ENCODE data around the gene PAGE5.
A peak's percentile ranks its signal among the peaks of the same experiment; 100 is the strongest.

The PAGE5 gene, protein sequence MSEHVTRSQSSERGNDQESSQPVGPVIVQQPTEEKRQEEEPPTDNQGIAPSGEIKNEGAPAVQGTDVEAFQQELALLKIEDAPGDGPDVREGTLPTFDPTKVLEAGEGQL

DNA sequence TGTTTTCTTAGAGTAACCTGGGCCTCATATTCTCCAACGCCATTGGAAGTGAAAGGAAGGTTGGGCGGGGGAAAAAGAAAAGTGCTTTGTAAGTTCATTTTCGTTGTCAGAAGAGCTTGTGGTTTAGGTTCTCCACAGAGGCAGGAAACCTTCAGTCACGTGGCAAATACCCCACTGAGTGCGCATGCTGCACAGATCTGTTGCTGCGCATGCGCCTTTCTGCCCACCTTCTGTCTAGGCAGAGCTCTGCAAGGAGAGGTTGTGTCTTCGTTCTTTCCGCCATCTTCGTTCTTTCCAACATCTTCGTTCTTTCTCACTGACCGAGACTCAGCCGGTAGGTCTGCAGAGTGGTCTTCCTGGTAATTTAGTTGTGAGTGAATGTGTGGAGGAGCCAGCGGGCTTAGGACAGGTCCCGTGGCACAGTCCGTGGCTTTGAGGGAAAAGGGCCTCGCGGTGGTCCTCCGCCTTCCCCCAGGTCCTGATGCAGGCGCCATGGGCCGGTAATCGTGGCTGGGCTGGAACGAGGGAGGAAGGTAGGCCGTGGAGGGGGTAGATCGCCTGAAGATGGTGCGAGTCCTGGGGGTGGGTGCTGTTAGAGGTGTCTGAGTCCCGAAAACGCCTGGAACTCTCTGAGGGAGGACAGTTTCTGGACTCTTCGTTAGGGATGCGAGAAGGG is at the start of gene PAGE5:
TSS of gene PAGE5 (plus strand) at position 228 of the 676 bp plus-strand sequence. CDS start 1,037 bp downstream, outside the sequence.
- DNase-seq, result no peak

DNA sequence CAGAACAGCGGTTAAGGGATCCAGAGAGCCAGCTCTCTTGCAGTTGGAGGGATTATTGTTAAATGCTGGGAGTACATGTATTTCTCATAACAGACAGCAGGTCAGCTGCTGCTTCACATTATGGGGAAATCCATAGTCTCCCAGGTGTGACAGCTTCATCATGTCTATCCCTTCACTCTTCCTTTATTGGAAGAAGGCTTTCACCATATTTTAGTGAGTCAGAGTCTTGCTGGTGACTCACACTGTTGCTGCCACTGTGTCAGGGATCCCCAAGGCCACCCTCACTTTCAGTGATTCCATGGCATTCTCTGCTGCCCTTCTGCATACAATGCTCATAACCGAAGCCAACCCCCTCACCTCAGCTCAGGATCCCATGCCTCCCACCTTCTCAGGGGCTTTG is 32.9 kb upstream of the PAGE5 start:
- peak; percentile 12 for DNase-seq

DNA sequence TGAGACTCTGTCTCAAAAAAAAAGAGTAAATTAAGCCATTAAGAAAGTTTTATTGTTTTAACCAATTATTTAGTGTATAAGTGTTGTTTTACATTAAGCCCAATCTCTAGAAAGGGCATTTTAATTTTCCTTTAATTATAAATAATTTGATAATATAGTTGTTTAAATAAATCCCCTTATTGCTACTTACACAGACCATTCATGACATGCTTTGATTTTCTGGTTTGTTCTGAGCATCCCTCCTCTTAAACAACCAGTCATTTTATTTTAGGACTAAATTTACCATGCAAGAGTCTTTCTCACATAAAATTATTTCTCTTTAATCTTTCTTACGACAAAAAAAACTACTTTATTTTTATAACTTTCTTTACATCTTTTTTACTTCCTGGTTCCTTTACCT is 23.5 kb upstream of the PAGE5 start:
- peak; percentile 5 for DNase-seq

DNA sequence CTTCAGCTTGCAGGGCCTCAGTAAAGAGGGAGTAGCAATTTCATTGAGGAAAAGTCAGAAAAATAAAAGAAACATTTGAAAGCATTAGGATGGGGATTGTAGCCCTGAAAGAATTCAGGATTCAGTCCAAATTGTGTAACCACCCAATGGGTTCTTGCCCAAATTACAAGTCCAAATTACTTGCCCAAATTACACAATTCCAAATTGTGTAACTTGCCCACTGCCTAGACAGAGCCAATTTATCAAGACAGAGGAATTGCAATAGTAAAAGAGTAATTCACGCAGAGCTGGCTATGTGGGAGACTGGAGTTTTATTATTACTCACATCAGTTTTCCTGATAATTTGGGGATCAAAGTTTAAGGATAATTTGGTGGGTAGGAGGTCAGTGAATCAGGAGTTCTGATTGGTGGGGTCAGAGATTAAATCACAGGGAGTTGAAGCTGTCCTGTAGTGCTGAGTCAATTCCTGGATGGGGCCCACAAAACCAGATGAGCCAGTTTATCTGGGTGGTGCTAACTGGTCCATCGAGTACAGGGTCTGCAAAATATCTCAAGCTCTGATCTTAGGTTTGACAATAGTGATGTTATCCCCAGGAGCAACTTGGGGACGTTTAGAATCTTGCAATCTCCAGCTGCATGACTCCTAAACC is 18.1 kb upstream of the PAGE5 start:
- DNase-seq, result no peak

DNA sequence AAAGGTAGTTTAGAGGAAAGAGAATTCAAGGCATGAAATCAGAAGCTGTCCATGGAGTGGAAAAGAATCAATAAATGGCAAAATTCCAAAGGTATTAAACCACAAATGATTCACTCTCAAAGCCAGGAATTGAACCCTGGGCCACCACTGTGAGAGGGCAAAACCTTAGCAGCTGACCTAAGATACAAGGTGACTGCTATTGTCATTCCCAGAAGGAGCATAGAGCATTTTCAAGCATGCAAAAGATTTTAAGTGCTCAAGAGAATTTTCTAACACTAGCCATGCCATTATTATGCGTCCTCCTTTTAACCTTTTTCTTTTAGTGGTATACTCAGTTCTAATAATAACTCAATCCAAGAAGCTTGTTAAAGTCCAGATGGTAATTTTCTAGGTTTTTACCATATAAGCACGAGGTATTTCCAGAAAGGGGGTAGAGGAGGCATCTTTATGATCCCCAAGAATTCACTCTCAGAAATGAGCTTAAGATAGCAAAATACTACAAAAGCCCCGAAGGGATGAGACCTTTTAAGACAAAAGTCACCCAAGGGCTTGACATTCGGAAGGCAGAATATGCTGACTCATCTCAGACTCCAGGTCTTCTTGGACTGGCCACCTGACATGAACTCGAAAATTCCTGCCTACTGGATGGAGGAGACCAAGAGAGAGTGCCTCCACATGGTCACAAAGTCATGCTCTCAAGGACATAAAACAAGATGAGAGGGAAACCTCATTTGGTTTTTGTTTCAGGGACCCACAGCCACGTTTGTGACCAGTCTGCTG is 13.8 kb upstream of the PAGE5 start:
- no peak for DNase-seq

DNA sequence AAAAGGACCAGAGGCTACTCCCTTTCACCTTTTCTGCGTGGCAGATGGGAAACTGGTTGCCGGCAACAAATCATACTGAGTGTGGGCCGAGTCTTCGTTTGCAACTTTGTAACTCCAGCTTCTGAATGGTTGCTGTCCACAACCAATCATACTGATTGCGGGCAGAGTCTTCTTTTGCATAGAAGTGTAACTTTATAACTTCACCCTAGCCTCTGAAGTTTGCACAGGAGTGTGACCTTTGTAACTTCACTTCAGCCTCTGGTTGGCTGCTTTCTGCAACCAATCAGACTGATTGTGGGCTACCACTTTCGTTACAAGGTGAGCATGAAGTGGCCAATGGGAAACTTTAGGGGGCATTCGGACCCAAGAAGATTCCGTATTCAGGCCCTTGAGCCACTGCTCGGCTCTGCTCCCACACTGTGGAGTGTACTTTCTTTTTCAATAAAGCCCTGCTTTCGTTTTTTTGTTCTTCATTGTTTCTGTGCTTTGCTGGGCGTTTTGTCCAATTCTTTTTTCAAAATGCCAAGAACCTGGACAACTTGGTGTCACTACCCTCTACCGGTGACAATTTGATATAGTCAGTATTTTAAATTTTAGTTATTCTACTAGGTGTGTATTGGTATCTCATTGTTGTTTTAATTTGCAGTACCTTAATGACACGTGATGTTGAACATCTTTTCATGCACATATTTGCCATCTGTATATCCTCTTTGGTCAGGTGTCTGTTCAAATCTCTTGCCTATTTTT is 9.0 kb upstream of the PAGE5 start:
- peak; percentile 56 for DNase-seq

DNA sequence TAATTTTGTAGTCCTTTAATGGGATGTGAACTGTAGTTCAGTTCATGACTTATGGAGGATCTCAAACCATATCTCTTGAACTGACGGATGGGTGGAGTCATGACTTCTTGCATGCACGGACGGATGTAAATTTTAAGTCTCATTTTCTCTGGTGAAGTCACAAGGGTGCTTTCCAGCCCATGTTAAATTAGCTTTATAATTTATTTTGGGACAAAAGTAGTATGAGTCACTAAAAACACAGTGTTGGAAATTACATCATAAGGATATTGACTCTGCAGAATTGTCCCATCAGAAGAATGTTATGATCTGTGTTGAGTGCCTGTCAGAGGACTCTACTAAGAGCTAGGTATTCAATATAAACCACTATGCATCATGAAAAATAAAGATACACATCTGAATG is 6.8 kb upstream of the PAGE5 start:
- DNase-seq, result no peak

DNA sequence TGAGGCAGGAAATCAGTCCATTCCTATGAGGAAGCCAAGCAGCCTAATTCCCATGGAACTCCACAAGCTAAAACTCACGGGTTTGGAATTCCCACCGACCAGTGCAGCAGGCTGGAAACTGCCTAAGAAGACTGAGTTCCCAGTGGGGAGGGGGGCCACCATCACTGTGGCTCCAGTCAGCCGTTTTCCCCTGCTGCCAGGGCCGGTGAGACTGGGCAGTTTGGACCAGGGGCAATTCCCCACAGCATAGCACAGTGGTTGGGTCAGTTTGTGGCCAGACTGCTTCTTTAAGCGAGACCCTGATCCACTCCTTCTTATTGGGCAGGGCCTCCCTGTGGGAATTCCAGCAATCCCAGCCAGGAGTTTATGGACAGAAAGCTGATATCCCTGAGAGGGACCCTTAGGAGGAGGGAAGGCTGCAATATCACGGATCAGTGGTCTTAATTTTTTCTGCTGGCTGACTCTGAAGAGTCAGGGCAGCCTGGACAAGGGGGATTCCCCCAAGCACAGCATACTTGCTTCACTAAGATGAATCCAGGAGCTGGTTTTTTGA is 20.7 kb downstream of the PAGE5 start:
- DNase-seq, result no peak

DNA sequence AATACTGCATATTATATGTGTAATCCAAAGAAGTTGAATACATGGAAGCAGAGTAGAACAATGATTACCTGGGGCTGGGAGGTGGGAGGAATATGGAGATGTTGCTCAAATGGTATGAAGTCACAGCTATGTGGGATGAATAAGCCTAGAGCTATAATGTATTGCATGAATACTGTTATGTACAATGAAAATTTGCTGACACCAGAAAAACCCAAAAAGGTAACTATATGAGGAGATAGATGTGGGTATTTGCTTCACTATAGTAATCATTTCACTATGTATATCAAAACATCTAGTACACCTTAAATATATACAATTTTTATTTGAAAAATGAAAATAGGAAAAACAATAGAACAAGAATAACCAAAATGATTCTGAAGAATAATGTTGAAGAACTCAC is 33.4 kb downstream of the PAGE5 start:
- DNase-seq, result no peak

DNA sequence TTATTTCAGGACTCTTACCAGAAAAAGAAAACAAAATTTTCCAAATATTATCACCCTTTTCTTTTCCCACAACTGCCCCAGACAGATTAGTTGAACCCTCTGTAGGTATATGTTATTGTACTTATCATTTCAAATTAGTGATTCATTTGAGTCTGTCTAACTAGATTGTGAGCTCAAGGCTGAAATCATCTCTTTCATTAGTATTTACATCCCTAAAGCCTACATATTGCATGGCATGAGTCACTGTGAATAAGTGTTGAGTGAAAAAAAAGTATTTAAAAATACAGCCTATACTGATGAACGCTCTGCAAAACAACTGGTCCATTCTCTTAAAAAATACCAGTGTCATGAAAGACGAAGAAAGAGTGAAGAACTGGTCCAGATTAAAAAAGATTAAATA is 40.7 kb downstream of the PAGE5 start:
- DNase-seq, result no peak

DNA sequence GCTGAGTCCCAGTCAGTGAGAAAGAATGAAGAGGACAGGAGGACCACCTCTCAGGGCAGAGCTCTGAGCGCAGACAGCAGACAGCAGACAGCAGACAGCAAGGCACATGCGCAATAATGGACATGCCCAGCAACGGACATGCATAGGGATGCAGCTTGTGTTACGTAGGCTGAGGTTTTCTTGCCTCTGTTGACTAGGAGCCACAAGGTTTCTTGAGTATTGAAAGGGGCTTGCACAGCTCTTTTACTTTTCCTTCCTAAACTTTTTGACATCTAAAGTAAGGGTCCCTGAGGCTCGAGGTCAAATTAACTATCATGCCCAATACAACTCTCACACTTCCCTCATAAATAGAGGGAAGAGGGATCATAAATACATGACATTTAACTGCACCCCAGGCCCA is 44.7 kb downstream of the PAGE5 start, which contains the start of gene PAGE3:
TSS of gene PAGE3 (minus strand) at position 101 of the 400 bp plus-strand sequence. CDS start 1,013 bp downstream, outside the sequence.
- DNase-seq, result no peak

Data from DMS53 (cell line).